ENCODE measurements around the gene SELP. TPM values are rescaled to one million over a fixed set of nuclear protein-coding genes. Genes with fewer than 3 reads are reported as not detected.
"Not testable (repeated sequence)": the region's sequence is repeated elsewhere in the genome, so short reads cannot be mapped to it uniquely, and the experiment has no call there.

The SELP gene
- total and polyA plus RNA-seq, 12 donors = 3.3 to 13.4 (median 5.6) TPM

GRCh38 chr1:169667227-169667639, 37.3 kb upstream of the SELP start:
- H3K27me3 ChIP-seq; DNase-seq; intact Hi-C loops (cut with DNase I); H3K36me3 ChIP-seq; H3K9me3 ChIP-seq; ATAC-seq: not testable (repeated sequence)
- 62 to 77% methylated on average over 2 of the region's 2 CpGs for WGBS, 2 donors
- Histone ChIP-seq H3K27ac (peak overlapping the region in 1 of 10 donors; percentile 81), H3K4me3 (peak overlapping the region in 1 of 10 donors; percentile 18), H3K4me1 (peaks cover 0 to 11% (median 0%) of the 10 kb centered on the region in 9 donors)

DNA sequence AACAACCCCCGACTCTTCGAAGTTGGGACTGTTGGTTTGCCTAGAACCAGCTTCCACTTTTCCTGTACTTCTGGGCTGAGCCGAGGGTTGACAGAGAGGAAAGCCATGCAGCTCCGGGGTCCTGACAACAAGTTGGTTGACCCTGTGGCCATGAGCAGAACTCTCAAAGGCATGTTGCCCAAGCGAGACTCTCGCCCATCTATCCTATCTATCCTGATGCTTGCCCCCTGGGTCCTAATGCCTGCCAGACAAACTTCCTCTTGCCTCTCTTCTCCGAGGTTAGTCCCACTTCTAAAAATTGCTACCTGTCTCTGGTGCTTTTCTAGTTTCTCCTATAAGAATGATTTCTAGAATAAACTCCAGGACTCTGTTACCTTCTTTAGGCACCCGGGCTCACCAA, 32.8 kb upstream of the SELP start:
- peaks cover 0 to 16% (median 0%) of the 10 kb centered on the region in 9 donors for H3K4me1 ChIP-seq
- H3K27ac ChIP-seq = not testable (repeated sequence)

DNA sequence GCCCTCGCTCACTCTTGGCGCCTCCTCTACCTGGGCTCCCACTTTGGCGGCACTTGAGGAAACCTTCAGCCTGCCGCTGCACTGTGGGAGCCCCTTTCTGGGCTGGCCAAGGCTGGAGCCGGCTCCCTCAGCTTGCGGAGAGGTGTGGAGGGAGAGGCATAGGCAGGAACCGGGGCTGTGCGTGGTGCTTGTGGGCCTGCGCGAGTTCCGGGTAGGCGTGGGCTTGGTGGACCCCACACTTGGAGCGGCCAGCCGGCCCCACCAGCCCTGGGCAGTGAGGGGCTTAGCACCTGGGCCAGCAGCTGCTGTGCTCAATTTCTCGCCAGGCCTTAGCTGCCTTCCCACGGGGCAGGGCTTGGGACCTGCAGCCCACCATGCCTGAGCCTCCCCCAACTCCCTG, 31.1 kb upstream of the SELP start:
- H3K9me3 ChIP-seq; H3K36me3 ChIP-seq; DNase-seq; H3K4me1 ChIP-seq; ATAC-seq; H3K27ac ChIP-seq; H3K4me3 ChIP-seq; intact Hi-C loops (cut with DNase I): not testable (repeated sequence)
- H3K27me3 ChIP-seq = peaks cover 0 to 13% (median 2%) of the 10 kb centered on the region in 7 donors
- 96 to 99% methylated on average over 15 to 16 of the region's 16 CpGs for WGBS, 2 donors

More for the DNA sequence above, 32.8 kb upstream of the SELP start:
- H3K4me3 ChIP-seq; intact Hi-C loops (cut with DNase I); H3K9me3 ChIP-seq; DNase-seq; H3K27me3 ChIP-seq; ATAC-seq; H3K36me3 ChIP-seq: not testable (repeated sequence)
- 69 to 70% methylated on average over 8 of the region's 8 CpGs for WGBS, 2 donors

DNA sequence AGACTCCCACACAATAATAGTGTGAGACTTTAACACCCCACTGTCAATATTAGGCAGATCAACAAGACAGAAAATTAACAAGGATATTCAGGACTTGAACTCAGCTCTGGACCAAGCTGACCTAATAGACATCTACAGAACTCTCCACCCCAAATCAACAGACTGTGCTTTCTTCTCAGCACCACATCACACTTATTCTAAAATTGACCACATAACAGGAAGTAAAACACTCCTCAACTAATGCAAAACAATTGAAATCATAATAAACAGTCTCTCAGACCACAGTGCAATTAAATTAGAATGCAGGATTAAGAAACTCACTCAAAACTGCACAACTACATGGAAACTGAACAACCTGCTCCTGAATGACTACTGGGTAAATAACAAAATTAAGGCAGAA, 28.9 kb upstream of the SELP start:
- ATAC-seq; H3K36me3 ChIP-seq; H3K4me1 ChIP-seq; H3K9me3 ChIP-seq; intact Hi-C loops (cut with DNase I); DNase-seq; H3K4me3 ChIP-seq; H3K27ac ChIP-seq: not testable (repeated sequence)
- peaks cover 0 to 24% (median 9%) of the 10 kb centered on the region in 7 donors for H3K27me3 ChIP-seq

DNA sequence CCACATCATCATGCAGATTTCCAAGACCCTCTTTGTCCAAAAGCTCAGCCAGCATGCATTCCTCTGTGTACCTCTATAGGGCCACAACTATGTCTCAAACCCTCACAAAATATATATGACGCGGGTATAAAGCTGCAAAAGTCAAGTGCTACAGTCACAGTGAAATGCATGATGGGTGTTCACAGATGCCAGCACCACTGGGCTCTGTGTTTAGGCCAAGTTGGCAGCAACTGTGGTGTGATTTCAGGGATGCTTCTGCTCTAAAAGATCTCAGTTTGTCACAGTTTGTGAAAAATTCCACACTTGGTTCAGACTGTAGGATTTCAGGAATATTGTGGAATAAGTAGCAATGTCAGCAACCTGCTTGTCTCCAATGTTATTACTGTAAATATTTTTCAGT, 23.9 kb upstream of the SELP start:
- no peak for DNase-seq
- peaks cover 0 to 44% (median 19%) of the 10 kb centered on the region in 7 donors for H3K27me3 ChIP-seq
- no peak for TF ChIP-seq CTCF (IDR thresholded peaks at IDR 0.05)
- WGBS, 2 donors = 82 to 94% methylated on average over 2 of the region's 2 CpGs
- peaks cover 0 to 4% (median 0%) of the 10 kb centered on the region in 9 donors for H3K4me1 ChIP-seq
- H3K9me3 ChIP-seq = peaks cover 0 to 6% (median 0%) of the 10 kb centered on the region in 11 donors
- H3K27ac ChIP-seq = no peak overlapping the region
- no peaks in the 10 kb centered on the region for H3K36me3 ChIP-seq
- H3K4me3 ChIP-seq = no peak overlapping the region
- intact Hi-C loops (cut with DNase I) = no loop called here
- no peak for ATAC-seq

- no peak for TF ChIP-seq CTCF (IDR thresholded peaks at IDR 0.05)
- Histone ChIP-seq H3K4me3 (no peak overlapping the region), H3K9me3 (no peaks in the 10 kb centered on the region), H3K4me1 (peaks cover 0 to 4% (median 0%) of the 10 kb centered on the region in 9 donors), H3K36me3 (no peaks in the 10 kb centered on the region), H3K27ac (no peak overlapping the region), H3K27me3 (peaks cover 0 to 46% (median 15%) of the 10 kb centered on the region in 7 donors)
- DNase-seq (no peak), ATAC-seq (no peak)
- 80 to 91% methylated on average over 2 of the region's 2 CpGs for WGBS, 2 donors
- intact Hi-C loops (cut with DNase I) = no loop called here
Observed at GRCh38 chr1:169651035-169651434, 21.1 kb upstream of the SELP start.

Data from heart right ventricle (tissue), 16 donors.